HepG2 (cell line): ENCODE measurements around the gene EMC9. TPM values are rescaled to one million over a fixed set of nuclear protein-coding genes. Genes with fewer than 3 reads are reported as not detected.

Experiments
- ARID2 ChIP-seq: sonication (generic); formaldehyde crosslinking; IDR thresholded peaks from 2 replicates; pipeline ENCODE4 v1.8.1; 2022; ENCODE audit warnings: mild to moderate bottlenecking, missing genetic modification reagents, borderline replicate concordance
- DNMT3B ChIP-seq: conservative IDR thresholded peaks from 2 replicates; pipeline ENCODE4 v1.6.1; 2016; ENCODE audit warnings: missing biosample characterization, control low read depth
- GRHL1 ChIP-seq: sonication (generic); formaldehyde crosslinking; conservative IDR thresholded peaks from 2 replicates; pipeline ENCODE4 v1.8.0; 2022; ENCODE audit warnings: missing genetic modification reagents
- HMGXB3 ChIP-seq: sonication (generic); formaldehyde crosslinking; IDR thresholded peaks from 2 replicates; pipeline ENCODE4 v1.4.0; 2020; ENCODE audit warnings: missing genetic modification reagents, borderline replicate concordance
- KLF15 ChIP-seq: sonication (generic); formaldehyde crosslinking; IDR thresholded peaks from 2 replicates; pipeline ENCODE4 v1.8.1; 2023; ENCODE audit warnings: borderline replicate concordance, mild to moderate bottlenecking, inconsistent platforms, missing genetic modification reagents, mixed read lengths
- KLF6 ChIP-seq: IDR thresholded peaks from 2 replicates; pipeline ENCODE4 v1.8.0; 2016; ENCODE audit warnings: missing biosample characterization, missing genetic modification reagents
- LCORL ChIP-seq, 2 experiments: fragments of 450-650 bp in 1 of 2; sonication (generic) in 1 of 2; formaldehyde crosslinking in 1 of 2; IDR thresholded peaks; 2 replicates each; pipeline versions ENCODE4 v1.5.0 to v1.6.1; 2017 to 2020; ENCODE audit warnings: antibody characterized with exemption in 1 of 2, missing genetic modification reagents in 1 of 2
- NFYB ChIP-seq: sonication (generic); formaldehyde crosslinking; IDR thresholded peaks from 2 replicates; pipeline ENCODE4 v1.4.0; 2020; ENCODE audit warnings: missing genetic modification reagents
- PHF21A ChIP-seq: sonication (generic); formaldehyde crosslinking; IDR thresholded peaks from 2 replicates; pipeline ENCODE4 v1.5.0; 2020; ENCODE audit warnings: mild to moderate bottlenecking, missing genetic modification reagents
- PHF8 ChIP-seq: sonication (generic); formaldehyde crosslinking; IDR thresholded peaks from 2 replicates; pipeline ENCODE4 v1.5.0; 2020; ENCODE audit warnings: missing genetic modification reagents
- POLR2A ChIP-seq, 2 experiments: IDR thresholded peaks; 2 replicates each; pipeline ENCODE4 v1.6.1; 2011; ENCODE audit warnings: low read depth in 2 of 2, low read length in 2 of 2, mild to moderate bottlenecking in 1 of 2, moderate library complexity in 1 of 2; ENCODE audit not compliant: insufficient read depth in 1 of 2
- PTBP1 ChIP-seq: fragments of 200-400 bp; formaldehyde crosslinking; IDR thresholded peaks from 2 replicates; pipeline ENCODE4 v1.6.1; 2018; ENCODE audit warnings: low read length, low read depth; ENCODE audit not compliant: poor library complexity, severe bottlenecking
- RAD51 ChIP-seq: fragments of 450-650 bp; IDR thresholded peaks from 2 replicates; pipeline ENCODE4 v1.6.1; 2016; ENCODE audit warnings: borderline replicate concordance
- THAP8 ChIP-seq: sonication (generic); formaldehyde crosslinking; IDR thresholded peaks from 2 replicates; pipeline ENCODE4 v1.5.1; 2020; ENCODE audit warnings: missing genetic modification reagents, mild to moderate bottlenecking, borderline replicate concordance
- ZNF30 ChIP-seq: sonication (generic); formaldehyde crosslinking; IDR thresholded peaks from 2 replicates; pipeline ENCODE4 v1.5.0; 2020; ENCODE audit warnings: mild to moderate bottlenecking, missing genetic modification reagents
- ZNF451 ChIP-seq: sonication (generic); formaldehyde crosslinking; IDR thresholded peaks from 2 replicates; pipeline ENCODE4 v1.5.0; 2020; ENCODE audit warnings: mild to moderate bottlenecking, missing genetic modification reagents
- ZNF572 ChIP-seq: sonication (generic); formaldehyde crosslinking; IDR thresholded peaks from 2 replicates; pipeline ENCODE4 v1.5.1; 2020; ENCODE audit warnings: mild to moderate bottlenecking, missing genetic modification reagents
- ZNF589 ChIP-seq: sonication (generic); formaldehyde crosslinking; conservative IDR thresholded peaks from 2 replicates; pipeline ENCODE4 v1.8.0; 2022; ENCODE audit warnings: mild to moderate bottlenecking, moderate library complexity, missing genetic modification reagents
- ZNF629 ChIP-seq: sonication (generic); formaldehyde crosslinking; conservative IDR thresholded peaks from 2 replicates; pipeline ENCODE4 v1.5.0; 2020; ENCODE audit warnings: missing genetic modification reagents
- ZNF703 ChIP-seq: sonication (generic); formaldehyde crosslinking; IDR thresholded peaks from 2 replicates; pipeline ENCODE4 v1.5.1; 2020; ENCODE audit warnings: missing genetic modification reagents, mild to moderate bottlenecking, moderate library complexity, borderline replicate concordance
- polyA plus RNA-seq, 8 experiments: library from polyadenylated mRNA; depleted of rRNA in 3 of 8; stranded (reverse) in 7 of 8; unstranded in 1 of 8; fragments of >200 nt; fragmentation: Illumina TruSeq in 4 of 8; extraction: Trizol in 4 of 8; gene quantifications; 2 replicates each; pipeline versions ENCODE4 v1.2.1 to v1.2.3, GENCODE V29; 2011 to 2016; ENCODE audit warnings: low read depth in 4 of 8, missing spikeins in 1 of 8, mixed read lengths in 1 of 8; ENCODE audit not compliant: insufficient read depth in 1 of 8
- total RNA-seq, 5 experiments: library from RNA; depleted of rRNA; stranded (reverse); fragments of >200 nt; fragmentation: Illumina TruSeq; extraction: Trizol; gene quantifications; 2 replicates each; pipeline ENCODE4 v1.2.3, GENCODE V29; 2016; ENCODE audit warnings: low read depth in 1 of 5
- TF ChIP-seq, protein P1 (sequence below): sonication (generic); formaldehyde crosslinking; IDR thresholded peaks from 2 replicates; pipeline ENCODE4 v1.4.0; 2020; ENCODE audit warnings: missing genetic modification reagents

Gene EMC9
- total and polyA plus RNA-seq, 2 of the 13 experiments (the other 11 are each of a cell fraction or from before 2014, with no cell fraction given) = 60.5 to 78.7 TPM

GRCh38 chr14:24114532-24115421, 26.6 kb downstream of the EMC9 start, which contains the start of the genes DCAF11 and NRL (continued):
- peak; percentile 89 for TF ChIP-seq PHF8
- peak; percentile 59; the same call in 1 of the 2 replicates for TF ChIP-seq DNMT3B (CRISPR knock-in tag)
- TF ChIP-seq LCORL (IDR thresholded peaks at IDR 0.05) = no peak
- no peak for TF ChIP-seq LCORL (CRISPR knock-in tag; IDR thresholded peaks at IDR 0.05)
- TF ChIP-seq ZNF451 (CRISPR knock-in tag) = peak; percentile 95
- peak; percentile 99 for TF ChIP-seq PTBP1
- TF ChIP-seq ZNF30 (CRISPR knock-in tag) = no peak
- peak; percentile 97 for TF ChIP-seq KLF15
- 0 out of 2 replicates have a peak, but pooled peaks have one; percentile 90 for TF ChIP-seq THAP8 (CRISPR knock-in tag)
- no peak for TF ChIP-seq ZNF703
- TF ChIP-seq NFYB (CRISPR knock-in tag) = peak; percentile 93
- TF ChIP-seq PHF21A = no peak
- TF ChIP-seq ARID2 (CRISPR knock-in tag) = peak; percentile 99
- TF ChIP-seq KLF6 = peak; percentile 99
- peak; percentile 86; the same call in 1 of the 2 replicates for TF ChIP-seq ZNF572 (CRISPR knock-in tag)
- TF ChIP-seq POLR2A (IDR thresholded peaks at IDR 0.05; ENCODE audit: insufficient read depth in 1 of 2, low read depth in 2 of 2, low read length in 2 of 2) = peak in 1 of 2 experiments; percentile 97; a peak in 2 of 4 replicates
- TF ChIP-seq HMGXB3 (CRISPR knock-in tag) = peak; percentile 99
- TF ChIP-seq, protein P1, sequence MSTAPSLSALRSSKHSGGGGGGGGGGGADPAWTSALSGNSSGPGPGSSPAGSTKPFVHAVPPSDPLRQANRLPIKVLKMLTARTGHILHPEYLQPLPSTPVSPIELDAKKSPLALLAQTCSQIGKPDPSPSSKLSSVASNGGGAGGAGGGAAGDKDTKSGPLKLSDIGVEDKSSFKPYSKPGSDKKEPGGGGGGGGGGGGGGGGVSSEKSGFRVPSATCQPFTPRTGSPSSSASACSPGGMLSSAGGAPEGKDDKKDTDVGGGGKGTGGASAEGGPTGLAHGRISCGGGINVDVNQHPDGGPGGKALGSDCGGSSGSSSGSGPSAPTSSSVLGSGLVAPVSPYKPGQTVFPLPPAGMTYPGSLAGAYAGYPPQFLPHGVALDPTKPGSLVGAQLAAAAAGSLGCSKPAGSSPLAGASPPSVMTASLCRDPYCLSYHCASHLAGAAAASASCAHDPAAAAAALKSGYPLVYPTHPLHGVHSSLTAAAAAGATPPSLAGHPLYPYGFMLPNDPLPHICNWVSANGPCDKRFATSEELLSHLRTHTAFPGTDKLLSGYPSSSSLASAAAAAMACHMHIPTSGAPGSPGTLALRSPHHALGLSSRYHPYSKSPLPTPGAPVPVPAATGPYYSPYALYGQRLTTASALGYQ (CRISPR knock-in tag) = peak; percentile 87
- TF ChIP-seq GRHL1 (CRISPR knock-in tag) = no peak
- no peak for TF ChIP-seq ZNF589 (CRISPR knock-in tag)
- 0 out of 2 replicates have a peak, but pooled peaks have one; percentile 38 for TF ChIP-seq ZNF629 (CRISPR knock-in tag)
- peak; percentile 93 for TF ChIP-seq RAD51
